DOHH2 (cell line): ENCODE results near the gene CCDC171.

Experiments
- H3F3A ChIP-seq: fragments of 200-600 bp; sonication (generic), shearing (Covaris generic); 2 replicates; pipeline ENCODE4 v1.6.0; 2016; ENCODE audit warnings: antibody characterized with exemption, mild to moderate bottlenecking; ENCODE audit not compliant: control insufficient read depth, insufficient read depth
- H3K27ac ChIP-seq: fragments of 200-600 bp; sonication (generic); 2 replicates; pipeline ENCODE4 v1.5.1; 2014; ENCODE audit warnings: low read depth, mild to moderate bottlenecking, low read length, moderate library complexity
- H3K27me3 ChIP-seq: fragments of 200-600 bp; sonication (generic); 2 replicates; pipeline ENCODE4 v1.6.1; 2014; ENCODE audit warnings: mild to moderate bottlenecking, low read length, mixed read lengths; ENCODE audit not compliant: control insufficient read depth
- H3K36me3 ChIP-seq: fragments of 200-600 bp; sonication (generic); 2 replicates; pipeline ENCODE4 v1.6.1; 2014; ENCODE audit warnings: mild to moderate bottlenecking, low read length, moderate library complexity, mixed read lengths; ENCODE audit not compliant: control insufficient read depth
- H3K4me1 ChIP-seq: fragments of 200-600 bp; sonication (generic); 2 replicates; pipeline ENCODE4 v1.6.1; 2014; ENCODE audit warnings: mild to moderate bottlenecking, low read length, mixed read lengths; ENCODE audit not compliant: control insufficient read depth
- H3K4me2 ChIP-seq: fragments of 200-600 bp; sonication (generic); 2 replicates; pipeline ENCODE4 v1.6.0; 2014; ENCODE audit warnings: mild to moderate bottlenecking, low read length, moderate library complexity
- H3K4me3 ChIP-seq: fragments of 200-600 bp; sonication (generic); 2 replicates; pipeline ENCODE4 v1.5.1; 2014; ENCODE audit warnings: mild to moderate bottlenecking, low read length, mixed read lengths
- H3K79me2 ChIP-seq: fragments of 200-600 bp; sonication (generic); 2 replicates; pipeline ENCODE4 v1.6.1; 2014; ENCODE audit warnings: mild to moderate bottlenecking, low read length, mixed read lengths; ENCODE audit not compliant: control insufficient read depth
- H3K9me2 ChIP-seq: fragments of 200-600 bp; sonication (generic); replicated peaks from 2 replicates; pipeline ENCODE4 v1.6.1; 2014; ENCODE audit warnings: mild to moderate bottlenecking, low read length, mixed read lengths; ENCODE audit not compliant: control insufficient read depth
- H3K9me3 ChIP-seq: fragments of 200-600 bp; sonication (generic); 2 replicates; pipeline ENCODE4 v1.6.1; 2014; ENCODE audit warnings: antibody characterized with exemption, low read length, mixed read lengths; ENCODE audit not compliant: control insufficient read depth, insufficient read depth
- H4K20me1 ChIP-seq: fragments of 200-600 bp; sonication (generic); 2 replicates; pipeline ENCODE4 v1.6.0; 2014; ENCODE audit warnings: low read depth, mild to moderate bottlenecking, antibody characterized with exemption, low read length, moderate library complexity; ENCODE audit not compliant: control insufficient read depth, insufficient read depth
- CTCF ChIP-seq: fragments of 200-600 bp; sonication (generic); IDR thresholded peaks from one replicate; pipeline ENCODE4 v1.5.1; 2014; ENCODE audit warnings: antibody characterized with exemption, mild to moderate bottlenecking, low read depth, low read length; ENCODE audit not compliant: poor library complexity, severe bottlenecking
- EZH2phosphoT487 ChIP-seq: fragments of 200-600 bp; sonication (generic); IDR thresholded peaks from 2 replicates; pipeline ENCODE4 v1.6.1; 2017; ENCODE audit warnings: borderline replicate concordance, mild to moderate bottlenecking, antibody characterized with exemption, low read length, moderate library complexity, mixed read lengths

CCDC171 gene

GRCh38 chr9:15744196-15744595, 191.4 kb downstream of the CCDC171 start:
- no peaks in the 10 kb centered on the region for H3K4me1 ChIP-seq
- no peaks in the 10 kb centered on the region for H3K27me3 ChIP-seq
- H3K9me3 ChIP-seq, result no peaks in the 10 kb centered on the region
- H3K4me3 ChIP-seq, result no peak overlapping the region
- peaks cover 23% of the 10 kb centered on the region for H3K36me3 ChIP-seq
- TF ChIP-seq EZH2phosphoT487, result no peak
- no peak for TF ChIP-seq CTCF
- no peaks in the 10 kb centered on the region for H3K79me2 ChIP-seq
- H3K9me2 ChIP-seq, result no peaks in the 10 kb centered on the region
- H3K4me2 ChIP-seq, result no peak overlapping the region
- H3F3A ChIP-seq, result no peaks in the 10 kb centered on the region
- H4K20me1 ChIP-seq, result no peaks in the 10 kb centered on the region
- H3K27ac ChIP-seq, result no peak overlapping the region

- Histone ChIP-seq H3K36me3 (peaks cover 23% of the 10 kb centered on the region), H3K4me2 (no peak overlapping the region), H3K27ac (no peak overlapping the region), H3K9me2 (no peaks in the 10 kb centered on the region), H3K27me3 (no peaks in the 10 kb centered on the region), H3F3A (no peaks in the 10 kb centered on the region), H3K4me3 (no peak overlapping the region), H3K79me2 (no peaks in the 10 kb centered on the region), H3K9me3 (no peaks in the 10 kb centered on the region), H4K20me1 (no peaks in the 10 kb centered on the region), H3K4me1 (no peaks in the 10 kb centered on the region)
- TF ChIP-seq CTCF, result no peak
- no peak for TF ChIP-seq EZH2phosphoT487
Measured at GRCh38 chr9:15746905-15747304, 194.1 kb downstream of the CCDC171 start.

GRCh38 chr9:15755660-15756059, 202.8 kb downstream of the CCDC171 start:
- H3K36me3 ChIP-seq, result no peaks in the 10 kb centered on the region
- no peak overlapping the region for H3K4me3 ChIP-seq
- H3K9me3 ChIP-seq, result no peaks in the 10 kb centered on the region
- H3K27ac ChIP-seq, result no peak overlapping the region
- TF ChIP-seq EZH2phosphoT487 (no peak), CTCF (no peak)
- no peaks in the 10 kb centered on the region for H3K27me3 ChIP-seq
- no peaks in the 10 kb centered on the region for H3K4me1 ChIP-seq
- no peak overlapping the region for H3K4me2 ChIP-seq
- H4K20me1 ChIP-seq, result no peaks in the 10 kb centered on the region
- no peaks in the 10 kb centered on the region for H3K79me2 ChIP-seq
- no peaks in the 10 kb centered on the region for H3K9me2 ChIP-seq
- H3F3A ChIP-seq, result no peaks in the 10 kb centered on the region

GRCh38 chr9:15761551-15761950, 208.7 kb downstream of the CCDC171 start:
- no peak overlapping the region for H3K4me2 ChIP-seq
- H3K36me3 ChIP-seq, result no peaks in the 10 kb centered on the region
- no peak overlapping the region for H3K27ac ChIP-seq
- H3K4me1 ChIP-seq, result no peaks in the 10 kb centered on the region
- H3K9me2 ChIP-seq, result no peaks in the 10 kb centered on the region
- H3K79me2 ChIP-seq, result no peaks in the 10 kb centered on the region
- no peaks in the 10 kb centered on the region for H4K20me1 ChIP-seq
- TF ChIP-seq EZH2phosphoT487 (no peak), CTCF (no peak)
- no peaks in the 10 kb centered on the region for H3K9me3 ChIP-seq
- no peak overlapping the region for H3K4me3 ChIP-seq
- H3K27me3 ChIP-seq, result no peaks in the 10 kb centered on the region
- H3F3A ChIP-seq, result no peaks in the 10 kb centered on the region
